ENCODE data around the gene IL21R.

The IL21R gene

GRCh38 chr16:27366687-27367460, 35.1 kb upstream of the IL21R start:
- peak overlapping the region; percentile 98 for H3K27ac Mint-ChIP-seq
- H3K27me3 Mint-ChIP-seq = no peaks in the 10 kb centered on the region
- peak overlapping the region; percentile 66 to 70 for H3K4me3 Mint-ChIP-seq
- peaks cover 15 to 29% of the 10 kb centered on the region in 2 donors for H3K4me1 Mint-ChIP-seq (ENCODE audit: low read depth in 2 of 2)
- peaks cover 23% of the 10 kb centered on the region for H3K36me3 Mint-ChIP-seq (ENCODE audit: insufficient read depth)
- ATAC-seq (replicated peaks) (peak; percentile 1), DNase-seq (peak in 1 of 3 experiments; percentile 16)
- H3K9me3 Mint-ChIP-seq = no peaks in the 10 kb centered on the region

- peaks cover 15 to 25% of the 10 kb centered on the region in 2 donors for H3K4me1 Mint-ChIP-seq (ENCODE audit: low read depth in 2 of 2)
- no peaks in the 10 kb centered on the region for H3K27me3 Mint-ChIP-seq
- H3K4me3 Mint-ChIP-seq = peak overlapping the region; percentile 66 to 70
- DNase-seq (peak; percentile 80 to 82 (median 81)), ATAC-seq (replicated peaks) (peak; percentile 85)
- peaks cover 19% of the 10 kb centered on the region for H3K36me3 Mint-ChIP-seq (ENCODE audit: insufficient read depth)
- H3K27ac Mint-ChIP-seq = peak overlapping the region; percentile 98
- H3K9me3 Mint-ChIP-seq = no peaks in the 10 kb centered on the region
These were observed 34.3 kb upstream of the IL21R start for GRCh38 chr16:27367461-27368357.

- Mint-ChIP-seq H3K4me3 (peak overlapping the region; percentile 66 to 70), H3K36me3 (ENCODE audit: insufficient read depth) (peaks cover 19% of the 10 kb centered on the region), H3K4me1 (ENCODE audit: low read depth in 2 of 2) (peaks cover 15 to 25% of the 10 kb centered on the region in 2 donors), H3K27me3 (no peaks in the 10 kb centered on the region), H3K9me3 (no peaks in the 10 kb centered on the region), H3K27ac (peak overlapping the region; percentile 98)
- DNase-seq (no peak), ATAC-seq (replicated peaks) (no peak)
These were observed 33.6 kb upstream of the IL21R start for GRCh38 chr16:27368358-27368722.

GRCh38 chr16:27369806-27370205, 32.2 kb upstream of the IL21R start:
- Mint-ChIP-seq H3K4me3 (no peak overlapping the region), H3K9me3 (no peaks in the 10 kb centered on the region)

GRCh38 chr16:27370318-27370717, 31.7 kb upstream of the IL21R start:
- Mint-ChIP-seq H3K27me3 (no peaks in the 10 kb centered on the region), H3K4me1 (ENCODE audit: low read depth in 2 of 2) (peaks cover 15 to 18% of the 10 kb centered on the region in 2 donors), H3K4me3 (no peak overlapping the region), H3K9me3 (no peaks in the 10 kb centered on the region), H3K27ac (peak overlapping the region; percentile 86 to 98), H3K36me3 (ENCODE audit: insufficient read depth) (peaks cover 13% of the 10 kb centered on the region)
- ATAC-seq (replicated peaks) (no peak), DNase-seq (no peak)

More at GRCh38 chr16:27369806-27370205, 32.2 kb upstream of the IL21R start:
- Mint-ChIP-seq H3K36me3 (ENCODE audit: insufficient read depth) (peaks cover 13% of the 10 kb centered on the region), H3K27me3 (no peaks in the 10 kb centered on the region), H3K27ac (peak overlapping the region; percentile 86 to 98), H3K4me1 (ENCODE audit: low read depth in 2 of 2) (peaks cover 15 to 19% of the 10 kb centered on the region in 2 donors)
- DNase-seq (no peak), ATAC-seq (replicated peaks) (no peak)

- no peak for ATAC-seq (replicated peaks)
- no peaks in the 10 kb centered on the region for H3K27me3 Mint-ChIP-seq
- H3K36me3 Mint-ChIP-seq (ENCODE audit: insufficient read depth) = peaks cover 3% of the 10 kb centered on the region
- H3K27ac Mint-ChIP-seq = no peak overlapping the region
- no peaks in the 10 kb centered on the region for H3K9me3 Mint-ChIP-seq
- peaks cover 17 to 21% of the 10 kb centered on the region in 2 donors for H3K4me1 Mint-ChIP-seq (ENCODE audit: low read depth in 2 of 2)
- DNase-seq = no peak
- H3K4me3 Mint-ChIP-seq = no peak overlapping the region
These were observed 28.7 kb upstream of the IL21R start for GRCh38 chr16:27373312-27373711.

GRCh38 chr16:27374221-27374803, 27.7 kb upstream of the IL21R start:
- Mint-ChIP-seq H3K9me3 (no peaks in the 10 kb centered on the region), H3K4me1 (ENCODE audit: low read depth in 2 of 2) (peaks cover 20 to 24% of the 10 kb centered on the region in 2 donors), H3K27ac (no peak overlapping the region)

GRCh38 chr16:27374804-27375425, 27.1 kb upstream of the IL21R start:
- H3K36me3 Mint-ChIP-seq (ENCODE audit: insufficient read depth) = peaks cover 3% of the 10 kb centered on the region
- DNase-seq (peak in 1 of 3 experiments; percentile 28), ATAC-seq (replicated peaks) (peak; percentile 40)
- H3K9me3 Mint-ChIP-seq = no peaks in the 10 kb centered on the region
- H3K4me3 Mint-ChIP-seq = no peak overlapping the region
- no peak overlapping the region for H3K27ac Mint-ChIP-seq
- H3K27me3 Mint-ChIP-seq = no peaks in the 10 kb centered on the region
- peaks cover 20 to 23% of the 10 kb centered on the region in 2 donors for H3K4me1 Mint-ChIP-seq (ENCODE audit: low read depth in 2 of 2)

More at GRCh38 chr16:27374221-27374803, 27.7 kb upstream of the IL21R start:
- H3K27me3 Mint-ChIP-seq = no peaks in the 10 kb centered on the region
- ATAC-seq (replicated peaks) = no peak
- H3K4me3 Mint-ChIP-seq = no peak overlapping the region
- H3K36me3 Mint-ChIP-seq (ENCODE audit: insufficient read depth) = peaks cover 3% of the 10 kb centered on the region
- DNase-seq = no peak

- H3K9me3 Mint-ChIP-seq = no peaks in the 10 kb centered on the region
- peak overlapping the region; percentile 76 to 85 for H3K27ac Mint-ChIP-seq
- ATAC-seq (replicated peaks) = peak; percentile 72
- H3K4me1 Mint-ChIP-seq (ENCODE audit: low read depth in 2 of 2) = peaks cover 20 to 22% of the 10 kb centered on the region in 2 donors
- no peak for DNase-seq
- no peaks in the 10 kb centered on the region for H3K27me3 Mint-ChIP-seq
- H3K36me3 Mint-ChIP-seq (ENCODE audit: insufficient read depth) = no peaks in the 10 kb centered on the region
- H3K4me3 Mint-ChIP-seq = peak overlapping the region; percentile 40 to 56
These were observed 24.1 kb upstream of the IL21R start for GRCh38 chr16:27377666-27378485.

GRCh38 chr16:27378871-27379481, 23.0 kb upstream of the IL21R start:
- DNase-seq = no peak
- Mint-ChIP-seq H3K4me3 (peak overlapping the region in 1 of 2 donors; percentile 43), H3K27me3 (no peaks in the 10 kb centered on the region), H3K9me3 (peaks cover 0 to 3% of the 10 kb centered on the region in 2 donors), H3K4me1 (ENCODE audit: low read depth in 2 of 2) (peaks cover 20 to 22% of the 10 kb centered on the region in 2 donors), H3K36me3 (ENCODE audit: insufficient read depth) (no peaks in the 10 kb centered on the region), H3K27ac (no peak overlapping the region)
- no peak for ATAC-seq (replicated peaks)

GRCh38 chr16:27379919-27380318, 22.1 kb upstream of the IL21R start:
- no peaks in the 10 kb centered on the region for H3K27me3 Mint-ChIP-seq

GRCh38 chr16:27381236-27381635, 20.7 kb upstream of the IL21R start:
- H3K9me3 Mint-ChIP-seq = peaks cover 1 to 11% of the 10 kb centered on the region in 2 donors
- peaks cover 20 to 24% of the 10 kb centered on the region in 2 donors for H3K4me1 Mint-ChIP-seq (ENCODE audit: low read depth in 2 of 2)
- H3K27ac Mint-ChIP-seq = no peak overlapping the region
- no peak overlapping the region for H3K4me3 Mint-ChIP-seq
- no peak for ATAC-seq (replicated peaks)
- H3K27me3 Mint-ChIP-seq = no peaks in the 10 kb centered on the region
- no peaks in the 10 kb centered on the region for H3K36me3 Mint-ChIP-seq (ENCODE audit: insufficient read depth)
- no peak for DNase-seq

More at GRCh38 chr16:27379919-27380318, 22.1 kb upstream of the IL21R start:
- Mint-ChIP-seq H3K9me3 (peaks cover 1 to 11% of the 10 kb centered on the region in 2 donors), H3K4me1 (ENCODE audit: low read depth in 2 of 2) (peaks cover 20 to 24% of the 10 kb centered on the region in 2 donors), H3K4me3 (no peak overlapping the region), H3K36me3 (ENCODE audit: insufficient read depth) (no peaks in the 10 kb centered on the region), H3K27ac (no peak overlapping the region)
- ATAC-seq (replicated peaks) = no peak
- no peak for DNase-seq

Measured in effector memory CD8-positive, alpha-beta T cell (primary cell).